Liver (tissue), 9 donors: ENCODE results near the gene CBFA2T3. TPM values are rescaled to one million over a fixed set of nuclear protein-coding genes. Genes with fewer than 3 reads are reported as not detected.
A peak's percentile ranks its signal among the peaks of the same experiment; 100 is the strongest.

Experiments used
- DNase-seq: peaks from one replicate; pipeline ENCODE4 v3.0.0-alpha.2; 2017; ENCODE audit warnings: low spot score
- H3K27ac ChIP-seq, 2 donors: one replicate each; pipeline ENCODE4 v1.7.0; 2013; ENCODE audit warnings: inconsistent platforms in 2 of 2, low read length in 2 of 2, control low read depth in 1 of 2, low read depth in 1 of 2, mild to moderate bottlenecking in 1 of 2
- H3K27me3 ChIP-seq, 4 donors: one replicate each; pipeline versions ENCODE4 v1.6.1 to v1.7.0; 2013; ENCODE audit warnings: low read length in 3 of 4, inconsistent platforms in 1 of 4, mild to moderate bottlenecking in 1 of 4, moderate library complexity in 1 of 4; ENCODE audit not compliant: control insufficient read depth in 4 of 4, insufficient read depth in 4 of 4
- H3K36me3 ChIP-seq, 4 donors: one replicate each; pipeline versions ENCODE4 v1.6.1 to v1.7.0; 2013; ENCODE audit warnings: low read length in 3 of 4, mild to moderate bottlenecking in 3 of 4, low read depth in 1 of 4, moderate library complexity in 1 of 4; ENCODE audit not compliant: control insufficient read depth in 4 of 4, insufficient read depth in 3 of 4
- H3K4me1 ChIP-seq, 4 donors: one replicate each; pipeline versions ENCODE4 v1.6.1 to v1.7.0; 2013; ENCODE audit warnings: low read length in 3 of 4, mild to moderate bottlenecking in 3 of 4, moderate library complexity in 1 of 4; ENCODE audit not compliant: control insufficient read depth in 4 of 4, insufficient read depth in 4 of 4
- H3K4me3 ChIP-seq, 3 donors: one replicate each; pipeline versions ENCODE4 v1.6.1 to v1.7.0; 2013; ENCODE audit warnings: low read length in 3 of 3, control low read depth in 1 of 3, low read depth in 1 of 3, mild to moderate bottlenecking in 1 of 3
- H3K9ac ChIP-seq, 2 donors: one replicate each; pipeline ENCODE4 v1.7.0; 2013; ENCODE audit warnings: low read length in 2 of 2, mild to moderate bottlenecking in 2 of 2, moderate library complexity in 2 of 2, control low read depth in 1 of 2, low read depth in 1 of 2
- H3K9me3 ChIP-seq, 4 donors: one replicate each; pipeline versions ENCODE4 v1.6.1 to v1.7.0; 2013; ENCODE audit warnings: low read length in 3 of 4; ENCODE audit not compliant: control insufficient read depth in 4 of 4
- ATF3 ChIP-seq: IDR thresholded peaks from 2 replicates; pipeline ENCODE4 v1.6.1; 2016; ENCODE audit warnings: antibody characterized with exemption
- EGR1 ChIP-seq, 2 donors: IDR thresholded peaks; 2 replicates each; pipeline ENCODE4 v1.6.1; 2016 to 2018; ENCODE audit warnings: antibody characterized with exemption in 2 of 2, low read depth in 2 of 2
- FOXA2 ChIP-seq: IDR thresholded peaks from 2 replicates; pipeline ENCODE4 v1.6.1; 2016; ENCODE audit warnings: antibody characterized with exemption
- GABPA ChIP-seq, 2 donors: IDR thresholded peaks in 1 of 2; conservative IDR thresholded peaks in 1 of 2; 2 replicates each; pipeline ENCODE4 v1.6.1; 2016; ENCODE audit warnings: antibody characterized with exemption in 2 of 2, mild to moderate bottlenecking in 1 of 2, moderate library complexity in 1 of 2
- HNF4A ChIP-seq, 2 donors: conservative IDR thresholded peaks; 2 replicates each; pipeline ENCODE4 v1.6.1; 2016; ENCODE audit warnings: antibody characterized with exemption in 2 of 2, mild to moderate bottlenecking in 2 of 2
- HNF4G ChIP-seq: IDR thresholded peaks from 2 replicates; pipeline ENCODE4 v1.6.1; 2016; ENCODE audit warnings: antibody characterized with exemption
- JUND ChIP-seq, 2 donors: IDR thresholded peaks; 2 replicates each; pipeline ENCODE4 v1.6.1; 2016; ENCODE audit warnings: antibody characterized with exemption in 2 of 2
- NR2F2 ChIP-seq: IDR thresholded peaks from 2 replicates; pipeline ENCODE4 v1.6.1; 2016; ENCODE audit warnings: antibody characterized with exemption
- RAD21 ChIP-seq, 2 donors: IDR thresholded peaks; 2 replicates each; pipeline ENCODE4 v1.6.1; 2016; ENCODE audit warnings: antibody characterized with exemption in 2 of 2, mild to moderate bottlenecking in 2 of 2
- RXRA ChIP-seq, 2 donors: IDR thresholded peaks; 2 replicates each; pipeline ENCODE4 v1.6.1; 2017 to 2018; ENCODE audit warnings: antibody characterized with exemption in 2 of 2, mild to moderate bottlenecking in 1 of 2
- SP1 ChIP-seq: IDR thresholded peaks from 2 replicates; pipeline ENCODE4 v1.6.1; 2018; ENCODE audit warnings: antibody characterized with exemption, mild to moderate bottlenecking
- WGBS: extraction: QIAGEN DNeasy Blood & Tissue Kit; methylation state at CpG from one replicate; pipeline ENCODE4 v1.1.7; 2013; 5-methylcytosine and 5-hydroxymethylcytosine counted together
- polyA plus RNA-seq, 2 donors: library from polyadenylated mRNA; stranded (reverse) in 1 of 2; unstranded in 1 of 2; fragments of 200-250 nt in 1 of 2; fragments of >200 nt in 1 of 2; fragmentation: Nextera tagmentation in 1 of 2; extraction: Ambion mirVana in 1 of 2; gene quantifications; one replicate each; pipeline versions ENCODE4 v1.2.1 to v1.2.3, GENCODE V29; 2013 to 2015
- total RNA-seq, 2 donors: library from RNA; depleted of rRNA; stranded (reverse); fragments of >200 nt; gene quantifications; one replicate each; pipeline ENCODE4 v1.2.3, GENCODE V29; 2014
- TF ChIP-seq, protein P1 (sequence below): IDR thresholded peaks from 2 replicates; pipeline ENCODE4 v1.6.1; 2016; ENCODE audit warnings: antibody characterized with exemption, mild to moderate bottlenecking
- TF ChIP-seq, protein P2 (sequence below): fragments of 150-350 bp; IDR thresholded peaks from 2 replicates; pipeline ENCODE4 v1.5.1; 2017; ENCODE audit warnings: improper control_type of control experiment, low read depth, low read length; ENCODE audit not compliant: missing input control
- TF ChIP-seq, protein P3 (sequence below): IDR thresholded peaks from 2 replicates; pipeline ENCODE4 v1.6.1; 2016; ENCODE audit warnings: antibody characterized with exemption
- donor health status: healthy.
- donor health status: healthy.
- donor health status: healthy.
- donor health status: healthy.
- donor health status: healthy.

The CBFA2T3 gene
- total and polyA plus RNA-seq, 4 donors: 1.4 to 4.5 (median 3.1) TPM

- DNase-seq: no peak
- Histone ChIP-seq H3K27ac (peak overlapping the region in 1 of 2 donors; percentile 20), H3K9ac (no peak overlapping the region), H3K4me3 (no peak overlapping the region), H3K9me3 (no peaks in the 10 kb centered on the region), H3K36me3 (no peaks in the 10 kb centered on the region), H3K27me3 (no peaks in the 10 kb centered on the region), H3K4me1 (peaks cover 3 to 22% (median 14%) of the 10 kb centered on the region in 4 donors)
- TF ChIP-seq, protein P1, sequence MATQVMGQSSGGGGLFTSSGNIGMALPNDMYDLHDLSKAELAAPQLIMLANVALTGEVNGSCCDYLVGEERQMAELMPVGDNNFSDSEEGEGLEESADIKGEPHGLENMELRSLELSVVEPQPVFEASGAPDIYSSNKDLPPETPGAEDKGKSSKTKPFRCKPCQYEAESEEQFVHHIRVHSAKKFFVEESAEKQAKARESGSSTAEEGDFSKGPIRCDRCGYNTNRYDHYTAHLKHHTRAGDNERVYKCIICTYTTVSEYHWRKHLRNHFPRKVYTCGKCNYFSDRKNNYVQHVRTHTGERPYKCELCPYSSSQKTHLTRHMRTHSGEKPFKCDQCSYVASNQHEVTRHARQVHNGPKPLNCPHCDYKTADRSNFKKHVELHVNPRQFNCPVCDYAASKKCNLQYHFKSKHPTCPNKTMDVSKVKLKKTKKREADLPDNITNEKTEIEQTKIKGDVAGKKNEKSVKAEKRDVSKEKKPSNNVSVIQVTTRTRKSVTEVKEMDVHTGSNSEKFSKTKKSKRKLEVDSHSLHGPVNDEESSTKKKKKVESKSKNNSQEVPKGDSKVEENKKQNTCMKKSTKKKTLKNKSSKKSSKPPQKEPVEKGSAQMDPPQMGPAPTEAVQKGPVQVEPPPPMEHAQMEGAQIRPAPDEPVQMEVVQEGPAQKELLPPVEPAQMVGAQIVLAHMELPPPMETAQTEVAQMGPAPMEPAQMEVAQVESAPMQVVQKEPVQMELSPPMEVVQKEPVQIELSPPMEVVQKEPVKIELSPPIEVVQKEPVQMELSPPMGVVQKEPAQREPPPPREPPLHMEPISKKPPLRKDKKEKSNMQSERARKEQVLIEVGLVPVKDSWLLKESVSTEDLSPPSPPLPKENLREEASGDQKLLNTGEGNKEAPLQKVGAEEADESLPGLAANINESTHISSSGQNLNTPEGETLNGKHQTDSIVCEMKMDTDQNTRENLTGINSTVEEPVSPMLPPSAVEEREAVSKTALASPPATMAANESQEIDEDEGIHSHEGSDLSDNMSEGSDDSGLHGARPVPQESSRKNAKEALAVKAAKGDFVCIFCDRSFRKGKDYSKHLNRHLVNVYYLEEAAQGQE: no peak
- TF ChIP-seq, protein P2, sequence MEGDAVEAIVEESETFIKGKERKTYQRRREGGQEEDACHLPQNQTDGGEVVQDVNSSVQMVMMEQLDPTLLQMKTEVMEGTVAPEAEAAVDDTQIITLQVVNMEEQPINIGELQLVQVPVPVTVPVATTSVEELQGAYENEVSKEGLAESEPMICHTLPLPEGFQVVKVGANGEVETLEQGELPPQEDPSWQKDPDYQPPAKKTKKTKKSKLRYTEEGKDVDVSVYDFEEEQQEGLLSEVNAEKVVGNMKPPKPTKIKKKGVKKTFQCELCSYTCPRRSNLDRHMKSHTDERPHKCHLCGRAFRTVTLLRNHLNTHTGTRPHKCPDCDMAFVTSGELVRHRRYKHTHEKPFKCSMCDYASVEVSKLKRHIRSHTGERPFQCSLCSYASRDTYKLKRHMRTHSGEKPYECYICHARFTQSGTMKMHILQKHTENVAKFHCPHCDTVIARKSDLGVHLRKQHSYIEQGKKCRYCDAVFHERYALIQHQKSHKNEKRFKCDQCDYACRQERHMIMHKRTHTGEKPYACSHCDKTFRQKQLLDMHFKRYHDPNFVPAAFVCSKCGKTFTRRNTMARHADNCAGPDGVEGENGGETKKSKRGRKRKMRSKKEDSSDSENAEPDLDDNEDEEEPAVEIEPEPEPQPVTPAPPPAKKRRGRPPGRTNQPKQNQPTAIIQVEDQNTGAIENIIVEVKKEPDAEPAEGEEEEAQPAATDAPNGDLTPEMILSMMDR: no peak
- no peak for TF ChIP-seq EGR1 (IDR thresholded peaks at IDR 0.05; ENCODE audit: low read depth in 2 of 2)
- TF ChIP-seq ATF3: no peak
- no peak for TF ChIP-seq HNF4G
- TF ChIP-seq NR2F2: no peak
- 72% methylated on average over 14 of the region's 14 CpGs for WGBS
Measured at GRCh38 chr16:88888057-88888456, 89.0 kb downstream of the CBFA2T3 start.

DNA sequence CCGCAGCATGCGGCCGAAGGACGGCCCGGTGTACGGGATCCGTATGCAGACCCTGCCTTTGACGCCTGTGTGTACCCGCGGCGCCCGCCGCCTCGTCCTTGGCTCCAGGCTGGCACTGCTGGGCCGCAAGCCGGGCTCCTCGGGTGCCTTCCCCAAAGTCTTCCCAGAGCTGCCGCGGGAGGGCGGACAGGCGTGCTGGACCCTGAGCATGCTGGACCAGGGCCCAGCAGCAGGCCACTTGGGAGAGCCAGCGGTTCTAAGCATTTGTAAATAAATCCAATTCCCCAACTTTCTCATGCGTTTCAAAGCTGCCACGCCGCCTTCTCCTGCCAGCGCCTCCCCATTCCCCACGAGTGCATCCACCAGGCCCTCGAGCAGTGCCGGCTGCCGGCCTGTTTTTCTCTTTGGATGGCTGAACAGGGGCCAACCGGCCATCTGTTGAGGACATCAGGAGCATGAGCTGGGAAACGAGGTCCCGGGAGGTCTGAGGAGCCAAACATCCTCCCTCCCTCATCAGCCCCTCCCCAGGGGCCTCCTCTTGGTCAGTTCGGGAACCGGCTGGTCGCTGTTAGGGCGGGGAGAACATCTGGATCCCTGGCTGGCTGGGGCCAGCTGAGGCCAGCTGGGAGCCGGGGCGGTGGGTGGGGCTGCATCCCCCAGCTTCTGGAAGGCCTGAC lies 90.0 kb downstream of the CBFA2T3 start:
- WGBS: 88% methylated on average over 39 of the region's 39 CpGs
- TF ChIP-seq RXRA (IDR thresholded peaks at IDR 0.05) (peak in 1 of 2 donors; percentile 39), NR2F2 (peak; percentile 77), RAD21 (IDR thresholded peaks at IDR 0.05) (peak in 1 of 2 donors; percentile 23), SP1 (peak; percentile 38), HNF4G (no peak)
- no peaks in the 10 kb centered on the region for H3K36me3 ChIP-seq

GRCh38 chr16:88886420-88886844 lies 90.6 kb downstream of the CBFA2T3 start:
- TF ChIP-seq NR2F2 (no peak), EGR1 (IDR thresholded peaks at IDR 0.05; ENCODE audit: low read depth in 2 of 2) (no peak), RXRA (IDR thresholded peaks at IDR 0.05) (no peak), SP1 (no peak), HNF4A (conservative IDR thresholded peaks at IDR 0.05) (no peak), HNF4G (no peak), RAD21 (IDR thresholded peaks at IDR 0.05) (no peak), ATF3 (no peak), JUND (IDR thresholded peaks at IDR 0.05) (no peak), FOXA2 (no peak), GABPA (IDR thresholded peaks at IDR 0.05 in 1 of 2, conservative IDR thresholded peaks at IDR 0.05 in 1 of 2) (no peak)
- TF ChIP-seq, protein P2: no peak
- TF ChIP-seq, protein P3, sequence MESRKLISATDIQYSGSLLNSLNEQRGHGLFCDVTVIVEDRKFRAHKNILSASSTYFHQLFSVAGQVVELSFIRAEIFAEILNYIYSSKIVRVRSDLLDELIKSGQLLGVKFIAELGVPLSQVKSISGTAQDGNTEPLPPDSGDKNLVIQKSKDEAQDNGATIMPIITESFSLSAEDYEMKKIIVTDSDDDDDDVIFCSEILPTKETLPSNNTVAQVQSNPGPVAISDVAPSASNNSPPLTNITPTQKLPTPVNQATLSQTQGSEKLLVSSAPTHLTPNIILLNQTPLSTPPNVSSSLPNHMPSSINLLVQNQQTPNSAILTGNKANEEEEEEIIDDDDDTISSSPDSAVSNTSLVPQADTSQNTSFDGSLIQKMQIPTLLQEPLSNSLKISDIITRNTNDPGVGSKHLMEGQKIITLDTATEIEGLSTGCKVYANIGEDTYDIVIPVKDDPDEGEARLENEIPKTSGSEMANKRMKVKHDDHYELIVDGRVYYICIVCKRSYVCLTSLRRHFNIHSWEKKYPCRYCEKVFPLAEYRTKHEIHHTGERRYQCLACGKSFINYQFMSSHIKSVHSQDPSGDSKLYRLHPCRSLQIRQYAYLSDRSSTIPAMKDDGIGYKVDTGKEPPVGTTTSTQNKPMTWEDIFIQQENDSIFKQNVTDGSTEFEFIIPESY: no peak
- no peaks in the 10 kb centered on the region for H3K36me3 ChIP-seq
- H3K4me3 ChIP-seq: no peak overlapping the region
- peaks cover 6 to 38% (median 25%) of the 10 kb centered on the region in 4 donors for H3K4me1 ChIP-seq
- H3K9ac ChIP-seq: no peak overlapping the region
- H3K9me3 ChIP-seq: no peaks in the 10 kb centered on the region
- peak overlapping the region in 1 of 2 donors; percentile 19 for H3K27ac ChIP-seq
- WGBS: 89% methylated on average over 15 of the region's 15 CpGs
- H3K27me3 ChIP-seq: no peaks in the 10 kb centered on the region
- DNase-seq: no peak

More for the DNA sequence above, 90.0 kb downstream of the CBFA2T3 start:
- Histone ChIP-seq H3K4me1 (peaks cover 3 to 33% (median 22%) of the 10 kb centered on the region in 4 donors), H3K9me3 (no peaks in the 10 kb centered on the region), H3K27me3 (no peaks in the 10 kb centered on the region), H3K27ac (peak overlapping the region in 1 of 2 donors; percentile 19), H3K4me3 (no peak overlapping the region), H3K9ac (no peak overlapping the region)
- DNase-seq: no peak
